Brain microvascular endothelial cell (primary cell): ENCODE results near the gene MPC1.

Experiments used
- DNase-seq: peaks from one replicate; pipeline ENCODE4 v3.0.0-alpha.2; 2020
- H3K27ac ChIP-seq: fragments of 250-450 bp; sonication (Bioruptor Pico); 2 replicates; pipeline ENCODE4 v1.5.1; 2020; ENCODE audit warnings: mild to moderate bottlenecking, moderate library complexity
- H3K27me3 ChIP-seq: fragments of 250-450 bp; sonication (Bioruptor Pico); replicated peaks from 2 replicates; pipeline ENCODE4 v1.5.1; 2020; ENCODE audit warnings: mild to moderate bottlenecking
- H3K36me3 ChIP-seq: fragments of 250-450 bp; sonication (Bioruptor Pico); replicated peaks from 2 replicates; pipeline ENCODE4 v1.5.1; 2020; ENCODE audit warnings: mild to moderate bottlenecking
- H3K4me3 ChIP-seq: 2 replicates; pipeline ENCODE4 v1.5.1; 2011; ENCODE audit warnings: low read depth, mild to moderate bottlenecking, control low read depth, low read length, moderate library complexity
- CTCF ChIP-seq: IDR thresholded peaks from 2 replicates; pipeline ENCODE4 v1.5.1; 2011; ENCODE audit warnings: low read depth, mild to moderate bottlenecking, moderate library complexity, low read length, control low read depth, inconsistent platforms; ENCODE audit errors: missing control alignments
- in situ Hi-C: cut with HindIII; loops from 2 replicates; pipeline ENCODE4 v1.10.0; 2017; ENCODE audit warnings: low sequenced_read_pairs, low pct_ligation_motif_present

The MPC1 gene

DNA sequence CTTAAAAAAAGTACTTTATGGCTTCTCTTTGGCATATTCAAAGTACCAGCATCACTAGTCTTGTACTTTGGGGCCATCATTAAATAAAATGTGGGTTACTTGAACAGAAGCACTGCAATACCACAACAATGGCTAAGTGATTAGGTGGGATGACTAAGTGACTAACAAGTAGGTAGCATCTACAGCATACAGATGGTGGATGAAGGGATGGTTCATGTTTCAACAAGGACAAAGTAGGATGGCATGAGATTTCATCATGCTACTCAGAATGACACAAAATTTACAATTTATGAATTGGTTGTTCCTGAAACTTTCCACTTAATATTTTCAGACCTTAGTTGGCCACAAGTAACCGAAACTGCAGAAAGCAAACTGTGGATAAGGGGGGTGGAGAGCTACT is 7.7 kb downstream of the MPC1 start:
- no peak for TF ChIP-seq CTCF
- Histone ChIP-seq H3K4me3 (no peak overlapping the region), H3K27me3 (no peaks in the 10 kb centered on the region), H3K27ac (no peak overlapping the region), H3K36me3 (no peaks in the 10 kb centered on the region)
- no peak for DNase-seq
- in situ Hi-C loops = loop anchor here (25.0 kb wide), 1 partner anchor 88 kb away; no protein-coding TSS in a partner anchor

- Histone ChIP-seq H3K36me3 (no peaks in the 10 kb centered on the region), H3K4me3 (no peak overlapping the region), H3K27me3 (no peaks in the 10 kb centered on the region), H3K27ac (no peak overlapping the region)
- no peak for TF ChIP-seq CTCF
- no peak for DNase-seq
- in situ Hi-C loops = no loop called here
These were observed 12.3 kb downstream of the MPC1 start for GRCh38 chr6:166370489-166370888.

DNA sequence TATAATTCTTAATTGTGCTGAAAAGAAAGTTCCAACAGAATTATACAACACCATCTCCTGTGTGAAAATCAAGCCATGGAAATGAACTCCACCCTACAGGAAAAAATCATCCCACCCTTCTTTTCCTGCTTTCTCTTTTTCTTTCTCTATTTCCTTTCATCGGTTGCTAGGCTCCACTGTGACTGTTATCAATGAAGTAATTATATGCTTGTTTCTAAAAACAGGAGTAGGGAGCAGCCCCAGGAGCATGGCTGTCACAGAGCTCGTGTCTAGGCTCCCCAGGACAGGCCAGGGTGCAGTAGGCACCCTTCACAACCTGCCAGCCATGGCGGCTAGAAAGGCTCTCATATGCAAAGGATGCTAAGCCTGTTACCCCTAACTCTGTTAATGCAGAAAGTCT is 13.0 kb downstream of the MPC1 start:
- Histone ChIP-seq H3K27me3 (no peaks in the 10 kb centered on the region), H3K36me3 (no peaks in the 10 kb centered on the region), H3K4me3 (no peak overlapping the region), H3K27ac (no peak overlapping the region)
- no peak for DNase-seq
- TF ChIP-seq CTCF = no peak
- in situ Hi-C loops = no loop called here

DNA sequence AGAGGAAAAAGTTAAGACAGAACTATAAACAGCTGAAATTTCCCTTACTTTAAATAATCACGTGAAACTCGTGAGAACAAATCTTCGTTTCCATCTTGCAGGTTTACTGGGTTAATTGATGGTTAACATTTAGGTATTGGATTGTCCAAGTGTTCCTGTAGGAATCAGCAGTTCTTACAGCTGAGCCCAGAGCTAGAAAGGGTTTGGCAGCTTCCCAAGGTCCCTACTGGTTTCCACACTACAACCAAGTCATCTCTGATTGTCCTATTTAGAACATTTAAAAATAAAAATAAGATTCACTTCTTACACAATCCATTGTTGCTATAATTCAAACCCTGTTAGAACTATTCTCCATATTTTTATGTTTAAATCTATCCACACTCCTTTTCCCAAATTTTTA is 15.8 kb downstream of the MPC1 start:
- no peak overlapping the region for H3K4me3 ChIP-seq
- no peaks in the 10 kb centered on the region for H3K36me3 ChIP-seq
- H3K27ac ChIP-seq = no peak overlapping the region
- no peak for DNase-seq
- in situ Hi-C loops = no loop called here
- no peaks in the 10 kb centered on the region for H3K27me3 ChIP-seq
- TF ChIP-seq CTCF = no peak

GRCh38 chr6:166365806-166366205 is 16.9 kb downstream of the MPC1 start:
- TF ChIP-seq CTCF = no peak
- H3K4me3 ChIP-seq = no peak overlapping the region
- H3K27me3 ChIP-seq = no peaks in the 10 kb centered on the region
- no peaks in the 10 kb centered on the region for H3K36me3 ChIP-seq
- H3K27ac ChIP-seq = peak overlapping the region; percentile 9
- peak; percentile 22 for DNase-seq
- in situ Hi-C loops = no loop called here

DNA sequence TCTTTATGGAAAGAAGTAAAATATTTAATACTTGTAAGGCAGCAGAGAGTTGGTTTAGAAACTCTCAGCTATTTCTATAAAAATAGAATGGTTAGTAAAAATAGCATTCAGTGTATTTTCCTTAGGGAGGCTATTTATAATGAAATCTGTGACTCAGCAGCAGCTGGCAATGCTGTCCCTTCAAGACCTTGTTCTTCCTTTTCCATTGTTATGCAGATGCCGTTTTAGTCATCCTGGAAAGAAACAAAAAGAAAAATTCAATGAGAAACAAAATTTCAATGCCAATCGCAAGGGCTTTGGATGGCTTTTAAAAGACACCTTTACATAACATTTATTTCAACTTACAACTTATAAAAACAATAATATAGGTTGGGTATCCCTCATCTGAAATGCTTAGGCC is 17.5 kb downstream of the MPC1 start:
- H3K27ac ChIP-seq = peak overlapping the region; percentile 9
- no peak for TF ChIP-seq CTCF
- H3K36me3 ChIP-seq = no peaks in the 10 kb centered on the region
- peak; percentile 58 for DNase-seq
- no peaks in the 10 kb centered on the region for H3K27me3 ChIP-seq
- in situ Hi-C loops = no loop called here
- H3K4me3 ChIP-seq = no peak overlapping the region
